Measurements from ENCODE around the gene POPDC3. TPM values are rescaled to one million over a fixed set of nuclear protein-coding genes. Genes with fewer than 3 reads are reported as not detected.
"Not testable (repeated sequence)": the region's sequence is repeated elsewhere in the genome, so short reads cannot be mapped to it uniquely, and the experiment has no call there.

Gene POPDC3
- total RNA-seq, 1 experiment from 2014 or later = 29.2 TPM

DNA sequence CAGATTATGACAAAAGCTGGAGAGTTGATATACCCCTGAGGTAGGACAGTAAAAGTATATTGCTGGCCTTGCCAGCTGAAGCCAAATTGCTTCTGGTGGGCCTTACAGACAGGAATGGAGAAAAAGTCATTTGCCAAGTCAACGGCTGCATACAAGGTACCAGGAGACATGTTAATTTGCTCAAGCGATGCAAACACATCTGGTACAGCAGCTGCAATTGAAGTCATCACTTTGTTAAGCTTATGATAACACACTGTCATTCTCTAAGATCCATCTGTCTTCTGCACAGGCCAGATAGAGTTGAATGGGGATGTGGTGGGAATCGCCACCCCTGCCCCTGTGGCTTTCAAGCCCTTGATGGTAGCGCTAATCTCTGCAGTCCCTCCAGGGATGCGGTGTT is 40.4 kb upstream of the POPDC3 start:
- no TSS peak for BruUV-seq (replicated peaks)
- ATAC-seq (no peak), DNase-seq (ENCODE audit: low read depth, low spot score) (no peak)
- Histone ChIP-seq H3K4me3 (ENCODE audit: low read depth in 2 of 2, low read length in 2 of 2) (no peak overlapping the region), H3K27me3 (ENCODE audit: control insufficient read depth, insufficient read depth, low read length) (peaks cover 2% of the 10 kb centered on the region; the same call in 1 of the 2 replicates), H3K27ac (ENCODE audit: low read length) (no peak overlapping the region), H3K4me1 (ENCODE audit: control insufficient read depth, insufficient read depth, low read length) (no peaks in the 10 kb centered on the region), H3K36me3 (ENCODE audit: control insufficient read depth, insufficient read depth, low read length) (no peaks in the 10 kb centered on the region), H3K9me3 (ENCODE audit: control insufficient read depth, insufficient read depth, low read depth, low read length) (no peaks in the 10 kb centered on the region)
- ChIA-PET POLR2A (no interaction called here), CTCF (interaction anchor here (0.7 kb wide), 1 partner anchor 126 kb away, joined by 3 read pairs; no protein-coding TSS in a partner anchor)
- in situ Hi-C loops (cut with HindIII; ENCODE audit: low pct_unique_long_range_greater_than_20kb, low sequenced_read_pairs) (no loop called here), intact Hi-C loops (cut with micrococcal nuclease; ENCODE audit: unreplicated experiment) (no loop called here)
- TF ChIP-seq SIN3A (IDR thresholded peaks at IDR 0.05; ENCODE audit: borderline replicate concordance, insufficient read depth, low read depth, low read length) = no peak
- TF ChIP-seq TCF7L2 (IDR thresholded peaks at IDR 0.05; ENCODE audit: low read depth, low read length) = no peak
- TF ChIP-seq POLR2AphosphoS5 (IDR thresholded peaks at IDR 0.05; ENCODE audit: low read depth, low read length) = no peak
- TF ChIP-seq, protein P1, sequence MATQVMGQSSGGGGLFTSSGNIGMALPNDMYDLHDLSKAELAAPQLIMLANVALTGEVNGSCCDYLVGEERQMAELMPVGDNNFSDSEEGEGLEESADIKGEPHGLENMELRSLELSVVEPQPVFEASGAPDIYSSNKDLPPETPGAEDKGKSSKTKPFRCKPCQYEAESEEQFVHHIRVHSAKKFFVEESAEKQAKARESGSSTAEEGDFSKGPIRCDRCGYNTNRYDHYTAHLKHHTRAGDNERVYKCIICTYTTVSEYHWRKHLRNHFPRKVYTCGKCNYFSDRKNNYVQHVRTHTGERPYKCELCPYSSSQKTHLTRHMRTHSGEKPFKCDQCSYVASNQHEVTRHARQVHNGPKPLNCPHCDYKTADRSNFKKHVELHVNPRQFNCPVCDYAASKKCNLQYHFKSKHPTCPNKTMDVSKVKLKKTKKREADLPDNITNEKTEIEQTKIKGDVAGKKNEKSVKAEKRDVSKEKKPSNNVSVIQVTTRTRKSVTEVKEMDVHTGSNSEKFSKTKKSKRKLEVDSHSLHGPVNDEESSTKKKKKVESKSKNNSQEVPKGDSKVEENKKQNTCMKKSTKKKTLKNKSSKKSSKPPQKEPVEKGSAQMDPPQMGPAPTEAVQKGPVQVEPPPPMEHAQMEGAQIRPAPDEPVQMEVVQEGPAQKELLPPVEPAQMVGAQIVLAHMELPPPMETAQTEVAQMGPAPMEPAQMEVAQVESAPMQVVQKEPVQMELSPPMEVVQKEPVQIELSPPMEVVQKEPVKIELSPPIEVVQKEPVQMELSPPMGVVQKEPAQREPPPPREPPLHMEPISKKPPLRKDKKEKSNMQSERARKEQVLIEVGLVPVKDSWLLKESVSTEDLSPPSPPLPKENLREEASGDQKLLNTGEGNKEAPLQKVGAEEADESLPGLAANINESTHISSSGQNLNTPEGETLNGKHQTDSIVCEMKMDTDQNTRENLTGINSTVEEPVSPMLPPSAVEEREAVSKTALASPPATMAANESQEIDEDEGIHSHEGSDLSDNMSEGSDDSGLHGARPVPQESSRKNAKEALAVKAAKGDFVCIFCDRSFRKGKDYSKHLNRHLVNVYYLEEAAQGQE (IDR thresholded peaks at IDR 0.05; ENCODE audit: insufficient read depth in 1 of 2, low read depth in 2 of 2, low read length in 1 of 2) = no peak
- TF ChIP-seq, protein P2, sequence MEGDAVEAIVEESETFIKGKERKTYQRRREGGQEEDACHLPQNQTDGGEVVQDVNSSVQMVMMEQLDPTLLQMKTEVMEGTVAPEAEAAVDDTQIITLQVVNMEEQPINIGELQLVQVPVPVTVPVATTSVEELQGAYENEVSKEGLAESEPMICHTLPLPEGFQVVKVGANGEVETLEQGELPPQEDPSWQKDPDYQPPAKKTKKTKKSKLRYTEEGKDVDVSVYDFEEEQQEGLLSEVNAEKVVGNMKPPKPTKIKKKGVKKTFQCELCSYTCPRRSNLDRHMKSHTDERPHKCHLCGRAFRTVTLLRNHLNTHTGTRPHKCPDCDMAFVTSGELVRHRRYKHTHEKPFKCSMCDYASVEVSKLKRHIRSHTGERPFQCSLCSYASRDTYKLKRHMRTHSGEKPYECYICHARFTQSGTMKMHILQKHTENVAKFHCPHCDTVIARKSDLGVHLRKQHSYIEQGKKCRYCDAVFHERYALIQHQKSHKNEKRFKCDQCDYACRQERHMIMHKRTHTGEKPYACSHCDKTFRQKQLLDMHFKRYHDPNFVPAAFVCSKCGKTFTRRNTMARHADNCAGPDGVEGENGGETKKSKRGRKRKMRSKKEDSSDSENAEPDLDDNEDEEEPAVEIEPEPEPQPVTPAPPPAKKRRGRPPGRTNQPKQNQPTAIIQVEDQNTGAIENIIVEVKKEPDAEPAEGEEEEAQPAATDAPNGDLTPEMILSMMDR (IDR thresholded peaks at IDR 0.05) = no peak

DNA sequence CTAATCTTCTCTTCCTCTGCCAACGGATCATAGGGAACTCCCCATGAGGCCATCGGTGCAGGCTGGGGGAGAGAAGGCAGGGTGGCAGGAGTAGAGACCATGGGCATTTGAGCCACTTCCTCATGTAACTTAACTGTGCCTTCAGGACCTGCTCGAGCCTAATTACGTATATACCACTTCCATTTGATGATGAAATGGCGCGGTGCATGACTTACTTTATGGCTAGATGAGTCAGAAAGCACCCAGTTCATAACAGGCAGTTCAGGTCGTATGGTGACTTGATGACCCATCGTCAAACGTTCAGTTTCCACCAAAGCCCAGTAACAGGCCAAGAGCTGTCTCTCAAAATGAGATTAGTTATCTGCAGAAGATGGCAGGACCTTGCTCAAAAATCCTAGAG is 39.4 kb upstream of the POPDC3 start:
- CTCF ChIA-PET; intact Hi-C loops (cut with micrococcal nuclease; ENCODE audit: unreplicated experiment); H3K36me3 ChIP-seq (ENCODE audit: control insufficient read depth, insufficient read depth, low read length); ATAC-seq; BruUV-seq (replicated peaks); H3K27ac ChIP-seq (ENCODE audit: low read length); H3K4me3 ChIP-seq (ENCODE audit: low read depth in 2 of 2, low read length in 2 of 2); POLR2A ChIA-PET; H3K4me1 ChIP-seq (ENCODE audit: control insufficient read depth, insufficient read depth, low read length); DNase-seq (ENCODE audit: low read depth, low spot score); H3K27me3 ChIP-seq (ENCODE audit: control insufficient read depth, insufficient read depth, low read length); in situ Hi-C loops (cut with HindIII; ENCODE audit: low pct_unique_long_range_greater_than_20kb, low sequenced_read_pairs); H3K9me3 ChIP-seq (ENCODE audit: control insufficient read depth, insufficient read depth, low read depth, low read length): not testable (repeated sequence)

DNA sequence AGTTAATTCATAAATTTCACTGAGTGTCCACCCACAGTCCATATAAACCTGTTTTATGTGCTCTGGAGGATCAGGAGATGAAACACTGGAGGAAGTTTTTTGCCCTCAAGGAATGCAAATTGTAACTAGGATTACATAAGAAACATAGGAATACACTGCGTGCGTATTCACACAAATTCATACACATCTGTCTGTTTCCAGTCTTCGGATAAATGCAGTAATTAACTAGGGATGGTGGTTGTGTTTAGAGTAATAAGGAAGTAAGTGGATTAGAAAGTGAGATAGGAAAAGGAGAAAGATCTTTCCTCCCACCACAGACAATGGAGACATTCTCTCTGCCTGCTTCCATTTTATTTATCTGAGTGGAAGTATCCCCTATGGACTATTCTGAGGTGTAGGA is 35.7 kb upstream of the POPDC3 start:
- CTCF ChIA-PET = no interaction called here
- Histone ChIP-seq H3K4me3 (ENCODE audit: low read depth in 2 of 2, low read length in 2 of 2) (no peak overlapping the region), H3K36me3 (ENCODE audit: control insufficient read depth, insufficient read depth, low read length) (no peaks in the 10 kb centered on the region; the same call in 1 of the 2 replicates), H3K9me3 (ENCODE audit: control insufficient read depth, insufficient read depth, low read depth, low read length) (no peaks in the 10 kb centered on the region), H3K27me3 (ENCODE audit: control insufficient read depth, insufficient read depth, low read length) (peaks cover 2% of the 10 kb centered on the region; the same call in 1 of the 2 replicates), H3K27ac (ENCODE audit: low read length) (no peak overlapping the region), H3K4me1 (ENCODE audit: control insufficient read depth, insufficient read depth, low read length) (no peaks in the 10 kb centered on the region)
- DNase-seq (ENCODE audit: low read depth, low spot score) (no peak), ATAC-seq (no peak)
- no TSS peak for BruUV-seq (replicated peaks)
- TF ChIP-seq SIN3A (IDR thresholded peaks at IDR 0.05; ENCODE audit: borderline replicate concordance, insufficient read depth, low read depth, low read length) (no peak), POLR2AphosphoS5 (IDR thresholded peaks at IDR 0.05; ENCODE audit: low read depth, low read length) (no peak), TCF7L2 (IDR thresholded peaks at IDR 0.05; ENCODE audit: low read depth, low read length) (no peak)
- TF ChIP-seq, protein P1 (IDR thresholded peaks at IDR 0.05; ENCODE audit: insufficient read depth in 1 of 2, low read depth in 2 of 2, low read length in 1 of 2) = no peak
- TF ChIP-seq, protein P2 (IDR thresholded peaks at IDR 0.05) = no peak
- in situ Hi-C loops (cut with HindIII; ENCODE audit: low pct_unique_long_range_greater_than_20kb, low sequenced_read_pairs) (no loop called here), intact Hi-C loops (cut with micrococcal nuclease; ENCODE audit: unreplicated experiment) (no loop called here)
- POLR2A ChIA-PET = interaction anchor here (0.6 kb wide), 1 partner anchor 806 kb away, joined by 7 read pairs; no protein-coding TSS in a partner anchor

Data from Panc1 (cell line).